HG03039 (cell line): ENCODE results near the gene PRLR.

Experiments
- ATAC-seq: cut with Tn5 transposase; IDR thresholded peaks from one replicate; pipeline ENCODE4 v1.9.1; 2021; ENCODE audit warnings: mild to moderate bottlenecking, moderate library complexity; ENCODE audit not compliant: unreplicated experiment

PRLR gene

DNA sequence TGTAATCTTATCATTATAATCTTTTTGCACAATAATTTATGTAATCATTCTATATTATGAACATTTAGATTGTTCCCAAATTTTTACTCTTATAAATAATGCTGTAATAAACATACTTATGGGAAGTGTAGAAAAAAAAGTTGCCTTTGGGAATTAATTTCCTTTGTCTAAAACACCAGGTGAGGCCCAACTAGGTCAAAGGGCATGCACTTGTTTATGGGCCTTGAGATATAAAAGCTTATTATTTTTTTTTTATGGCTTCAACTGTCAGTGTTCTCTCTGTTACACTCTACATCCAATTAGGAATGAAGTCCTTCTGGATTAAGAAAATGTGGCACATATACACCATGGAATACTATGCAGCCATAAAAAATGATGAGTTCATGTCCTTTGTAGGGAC, 6.5 kb upstream of the PRLR start:
- no peak for ATAC-seq

- ATAC-seq, result no peak
These were observed 3.3 kb upstream of the PRLR start for GRCh38 chr5:35233601-35234000.

GRCh38 chr5:35233121-35233520, 2.8 kb upstream of the PRLR start:
- ATAC-seq, result no peak

GRCh38 chr5:35232124-35232523, 1.8 kb upstream of the PRLR start:
- no peak for ATAC-seq

- no peak for ATAC-seq
These were observed 930 bp downstream of the PRLR start for GRCh38 chr5:35229076-35230037.

DNA sequence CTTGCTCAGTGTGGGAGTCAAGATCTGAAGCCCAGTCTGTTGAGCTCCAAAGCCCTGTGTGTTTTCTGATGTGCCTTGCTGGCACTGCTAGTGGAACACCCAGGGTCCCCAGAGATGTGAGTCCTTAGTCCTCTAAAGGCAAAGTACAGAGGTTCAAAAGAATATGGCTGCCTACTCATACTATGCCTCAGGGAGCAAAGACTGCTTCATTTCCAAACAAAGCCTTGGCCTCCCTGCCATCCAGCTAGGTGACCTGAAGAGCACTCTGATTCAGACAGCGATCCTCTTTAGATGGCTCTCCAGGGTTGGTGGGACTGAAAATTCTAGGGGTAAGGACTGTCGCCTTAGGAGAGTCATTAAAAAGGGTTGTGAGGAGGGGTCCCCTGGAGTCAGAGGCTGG, 2.0 kb downstream of the PRLR start:
- ATAC-seq, result no peak

GRCh38 chr5:35227720-35228119, 2.6 kb downstream of the PRLR start:
- no peak for ATAC-seq

GRCh38 chr5:35223787-35224395, 6.4 kb downstream of the PRLR start:
- ATAC-seq, result no peak

- no peak for ATAC-seq
These were observed 9.3 kb downstream of the PRLR start for GRCh38 chr5:35220967-35221366.

- ATAC-seq, result no peak
These were observed 11.3 kb downstream of the PRLR start for GRCh38 chr5:35218981-35219380.

GRCh38 chr5:35214051-35214450, 16.2 kb downstream of the PRLR start:
- no peak for ATAC-seq

DNA sequence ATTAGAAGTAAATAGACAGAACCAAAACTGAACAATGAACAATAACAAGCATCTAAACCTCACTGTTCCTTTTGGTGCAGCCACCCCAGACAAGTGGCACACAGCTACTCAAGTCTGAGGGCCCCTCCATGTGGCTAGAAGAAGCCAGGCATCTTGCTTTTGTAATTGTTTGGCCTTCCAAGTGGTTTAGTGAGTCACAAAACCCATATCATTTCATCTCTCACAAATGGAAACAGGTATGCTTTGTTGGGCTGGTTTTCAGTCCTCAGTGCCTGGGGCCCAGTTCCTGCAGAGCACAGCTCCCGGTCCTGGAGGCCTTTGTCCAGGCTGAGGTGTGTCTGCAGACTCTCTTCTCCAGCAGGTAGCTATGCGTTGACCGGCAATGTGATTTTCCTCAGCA, 16.7 kb downstream of the PRLR start:
- no peak for ATAC-seq

- ATAC-seq, result peak; percentile 63
These were observed 17.9 kb downstream of the PRLR start for GRCh38 chr5:35212122-35212982.

DNA sequence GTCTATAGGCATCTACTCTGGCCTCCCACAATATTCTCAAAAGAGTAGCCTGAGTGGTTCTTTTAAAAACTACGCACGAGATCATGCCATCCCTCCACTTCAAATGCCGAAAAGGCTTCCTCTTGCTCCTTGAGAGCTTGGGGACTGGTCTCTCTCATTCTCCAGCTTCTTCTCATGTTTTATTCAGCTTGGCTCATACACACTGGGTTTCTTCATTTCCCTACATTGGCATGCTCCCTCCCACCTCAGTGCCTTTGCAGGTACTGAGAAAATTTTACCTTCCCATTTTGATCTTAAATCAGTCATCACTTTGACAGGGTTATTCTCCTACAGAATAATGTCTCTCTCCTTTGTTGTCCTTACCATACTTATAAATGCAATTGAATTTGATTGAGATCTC, 20.4 kb downstream of the PRLR start:
- no peak for ATAC-seq

- no peak for ATAC-seq
These were observed 24.7 kb downstream of the PRLR start for GRCh38 chr5:35205606-35206005.

DNA sequence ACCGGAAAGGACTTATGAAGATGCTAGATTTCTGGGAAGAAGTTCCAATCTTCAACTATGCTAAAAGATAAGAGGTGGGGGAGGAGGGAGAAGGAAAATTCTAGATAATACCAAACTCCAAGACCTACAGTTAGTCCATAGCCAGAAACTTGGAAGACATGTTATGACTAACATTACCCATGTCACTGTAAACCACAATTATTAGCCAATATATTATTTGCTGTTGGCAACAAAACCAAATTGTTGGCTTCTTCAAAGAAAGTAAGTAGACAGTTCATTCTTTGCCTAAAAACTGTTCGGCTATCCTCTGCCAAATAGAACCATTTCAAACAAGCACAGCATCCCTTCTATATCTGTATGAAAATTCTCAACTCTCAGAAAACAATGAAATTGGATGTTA, 25.1 kb downstream of the PRLR start:
- no peak for ATAC-seq

GRCh38 chr5:35203403-35203802, 26.9 kb downstream of the PRLR start:
- no peak for ATAC-seq

DNA sequence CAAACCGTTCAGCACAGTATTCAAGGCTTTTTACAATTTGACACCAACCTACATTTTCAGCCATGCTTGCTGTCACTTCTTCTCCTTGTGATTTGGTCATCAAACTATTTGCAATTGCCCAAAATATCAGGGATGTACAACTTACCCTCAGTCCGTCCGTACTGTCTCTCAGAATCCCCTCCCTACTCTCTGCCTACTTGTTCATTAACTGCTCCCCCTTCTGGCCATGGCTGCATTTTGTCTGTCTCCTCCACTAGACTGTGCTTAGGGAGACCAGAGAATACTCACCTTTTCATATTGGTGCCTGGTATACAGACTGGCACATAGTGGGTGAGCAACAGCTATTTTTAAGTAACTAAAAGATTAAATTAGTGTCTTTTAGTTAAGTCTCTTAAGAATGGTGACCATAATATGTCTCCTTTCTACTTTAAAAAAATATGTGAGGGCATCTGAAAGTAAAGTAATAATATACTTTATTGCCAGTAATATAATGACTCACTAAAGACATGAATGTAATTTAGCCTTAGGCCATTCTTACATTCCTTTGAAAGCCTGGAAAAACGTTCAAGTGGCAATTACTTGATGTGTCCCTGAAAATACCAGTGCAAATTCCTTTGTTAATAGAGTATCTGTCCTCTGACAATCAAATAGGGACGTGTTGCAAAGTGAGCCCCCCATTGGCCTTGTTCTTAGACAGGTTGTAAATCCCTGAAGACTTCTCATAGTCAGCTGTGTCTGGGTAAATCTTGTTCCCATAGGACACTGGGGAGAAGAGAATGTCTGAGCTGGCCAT, 27.8 kb downstream of the PRLR start:
- ATAC-seq, result peak; percentile 80

- ATAC-seq, result no peak
These were observed 29.0 kb downstream of the PRLR start for GRCh38 chr5:35201291-35201690.

- no peak for ATAC-seq
These were observed 30.4 kb downstream of the PRLR start for GRCh38 chr5:35199886-35200285.

- no peak for ATAC-seq
These were observed 31.6 kb downstream of the PRLR start for GRCh38 chr5:35198686-35199085.
